Activated B cell treated with CpG ODN at 0.5 μM for 24 hours (primary cell): ENCODE data around the gene ASF1B. TPM values are rescaled to one million over a fixed set of nuclear protein-coding genes. Genes with fewer than 3 reads are reported as not detected.

ENCODE experiments used
- ATAC-seq: fragments of 200-7000 bp; cut with Tn5 transposase; one replicate; pipeline ENCODE4 v1.10.0; 2021; ENCODE audit warnings: low read depth, mild to moderate bottlenecking, moderate library complexity
- CTCF ChIA-PET: fragments of 350-600 bp; sonication (Branson Sonifier 250); formaldehyde crosslinking; loops from one replicate; lab custom pipeline; 2021; ENCODE audit warnings: antibody characterized with exemption; lab: Charles Lee
- POLR2A ChIA-PET: fragments of 350-600 bp; sonication (Branson Sonifier 250); formaldehyde crosslinking; loops from one replicate; lab custom pipeline; 2021; ENCODE audit warnings: antibody characterized with exemption; lab: Charles Lee
- DNase-seq: peaks from one replicate; pipeline ENCODE4 v3.0.0; 2022
- H3K27ac Mint-ChIP-seq: one replicate; pipeline ENCODE4 v1.8.0; 2020; ENCODE audit warnings: mixed read lengths
- H3K27me3 Mint-ChIP-seq: one replicate; pipeline ENCODE4 v1.8.0; 2021; ENCODE audit warnings: mixed read lengths
- H3K36me3 Mint-ChIP-seq: one replicate; pipeline ENCODE4 v1.8.0; 2021; ENCODE audit warnings: low read depth, mixed read lengths
- H3K4me1 Mint-ChIP-seq: one replicate; pipeline ENCODE4 v1.8.0; 2021; ENCODE audit warnings: mixed read lengths
- H3K4me3 Mint-ChIP-seq: one replicate; pipeline ENCODE4 v1.8.0; 2020; ENCODE audit warnings: mild to moderate bottlenecking, mixed read lengths
- H3K9me3 Mint-ChIP-seq: one replicate; pipeline ENCODE4 v1.8.0; 2020; ENCODE audit warnings: mixed read lengths
- CTCF ChIP-seq: fragments of 200-600 bp; IDR thresholded peaks from one replicate; pipeline ENCODE4 v1.8.0; 2022; ENCODE audit warnings: antibody characterized with exemption, mild to moderate bottlenecking
- intact Hi-C: fragments of 100-400 bp; cut with micrococcal nuclease; formaldehyde crosslinking; loops from one replicate; pipeline ENCODE4 v1.15.1; 2024
- total RNA-seq: library from RNA; stranded (reverse); gene quantifications from 2 replicates; pipeline ENCODE4 v1.2.3, GENCODE V29; 2022

ASF1B gene
- total RNA-seq, 1 donor from 2014 or later: 3.7 TPM

DNA sequence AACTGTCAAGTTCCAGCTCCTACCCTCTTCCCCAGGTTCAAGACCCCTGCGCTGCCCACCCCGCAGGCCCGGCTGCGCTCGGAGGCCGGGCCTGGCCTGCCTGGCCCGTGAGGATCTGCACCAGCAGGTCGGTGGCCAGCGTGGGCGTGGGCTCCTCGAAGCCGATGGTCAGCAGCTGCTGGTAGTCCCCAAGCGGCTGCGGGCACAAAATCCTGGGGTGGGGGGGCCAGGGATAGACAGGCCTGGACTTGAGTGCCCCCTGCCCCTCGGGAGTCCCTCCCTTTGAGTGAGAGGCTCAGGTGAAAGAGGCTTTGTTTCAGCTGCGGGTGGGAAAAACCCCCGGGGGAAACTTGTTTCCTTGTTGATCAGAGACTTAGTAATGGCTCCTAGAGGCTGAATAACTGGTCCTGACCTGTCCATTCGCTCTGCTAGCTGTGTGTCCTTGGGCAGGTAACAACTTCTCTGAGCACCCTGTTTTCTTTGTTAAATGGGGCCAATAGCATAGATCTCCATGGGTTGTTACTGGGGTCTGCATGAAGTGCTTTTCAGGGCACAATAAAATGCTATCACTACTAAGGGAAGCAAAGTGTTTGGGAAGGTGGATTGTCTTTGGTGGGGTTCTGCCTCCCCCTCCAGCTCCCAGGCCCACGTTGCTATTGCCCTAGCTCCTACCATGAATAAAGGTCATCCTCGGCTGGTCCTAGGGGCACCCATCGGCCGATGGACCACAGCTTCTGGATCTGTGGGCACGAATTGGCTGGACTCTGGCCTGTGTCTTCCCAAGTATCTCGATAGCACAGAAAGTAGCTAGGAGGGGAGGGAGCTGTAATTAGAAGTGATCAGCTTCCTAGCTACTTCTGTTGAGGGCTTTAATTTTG is 54.4 kb downstream of the ASF1B start:
- DNase-seq (no peak), ATAC-seq (no peak)
- Mint-ChIP-seq H3K27ac (peak overlapping the region; percentile 95), H3K9me3 (no peaks in the 10 kb centered on the region), H3K27me3 (no peaks in the 10 kb centered on the region), H3K4me3 (peak overlapping the region; percentile 94), H3K36me3 (peaks cover 6% of the 10 kb centered on the region), H3K4me1 (peaks cover 17% of the 10 kb centered on the region)
- POLR2A ChIA-PET: interaction anchor here (0.6 to 2.7 kb wide), 12 partner anchors 8 to 1141 kb away, joined by 3 to 15 read pairs (median 6); partner anchors contain the start of genes ASF1B, IL27RA, MISP3 and PRKACA
- intact Hi-C loops: loop anchor here (1.0 to 2.0 kb wide), 5 partner anchors 8 to 931 kb away; partner anchors contain the start of genes ASF1B, C19orf53, IER2 and RFX1
- TF ChIP-seq CTCF: no peak
- CTCF ChIA-PET: interaction anchor here (0.8 to 1.3 kb wide), 5 partner anchors 8 to 176 kb away, joined by 3 to 4 read pairs (median 4); partner anchors contain the start of genes ASF1B, BRME1 and CC2D1A

DNA sequence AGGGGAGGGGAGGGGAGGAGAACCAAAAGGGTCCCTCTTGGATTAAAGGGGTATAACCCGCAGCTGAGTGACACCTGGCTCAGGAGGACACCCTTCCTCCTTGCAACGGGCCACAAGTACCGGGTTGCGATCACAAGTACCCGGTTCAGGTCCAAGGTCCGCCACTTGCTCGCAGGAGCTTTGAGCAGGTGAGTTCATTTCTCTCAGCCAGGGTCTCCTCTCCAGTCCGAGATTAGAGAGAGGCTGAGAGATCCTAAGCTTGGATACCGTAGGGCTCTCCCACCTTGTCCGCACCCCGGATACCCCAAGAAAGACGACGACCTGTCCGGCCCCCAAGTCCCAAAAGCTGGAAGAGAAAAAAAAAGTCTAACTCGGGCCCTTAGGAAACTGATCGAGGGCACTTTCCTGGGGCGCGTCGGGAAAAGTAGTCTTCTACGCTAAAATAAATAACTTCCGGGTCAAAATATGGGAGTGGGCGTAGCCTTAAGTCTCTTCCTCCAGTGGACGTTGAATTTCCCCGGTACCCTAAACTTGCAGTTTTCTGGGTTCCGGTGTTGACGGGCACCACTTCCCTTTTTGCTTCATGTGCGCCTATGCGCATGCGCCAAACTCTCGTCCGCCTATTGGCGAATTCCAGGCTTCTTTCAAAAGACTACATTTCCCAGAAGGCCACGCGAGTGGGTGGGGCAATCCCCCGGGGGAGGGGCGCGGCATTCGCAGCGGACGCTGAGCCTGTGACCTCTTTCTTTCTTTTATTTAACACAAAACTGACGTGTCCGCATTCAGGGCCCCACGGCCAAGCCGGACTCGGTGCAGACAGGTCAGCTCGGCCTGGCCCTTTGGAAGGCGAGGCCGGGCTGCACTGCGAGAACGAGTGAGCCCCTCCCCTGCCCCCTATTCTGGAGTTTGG is 55.2 kb downstream of the ASF1B start:
- peak overlapping the region; percentile 95 for H3K27ac Mint-ChIP-seq
- peak; percentile 91 for ATAC-seq
- no peaks in the 10 kb centered on the region for H3K9me3 Mint-ChIP-seq
- no peaks in the 10 kb centered on the region for H3K27me3 Mint-ChIP-seq
- peaks cover 17% of the 10 kb centered on the region for H3K4me1 Mint-ChIP-seq
- DNase-seq: peak; percentile 98
- CTCF ChIA-PET: interaction anchor here (0.8 to 1.3 kb wide), 3 partner anchors 9 to 175 kb away, joined by 3 to 4 read pairs (median 3); partner anchors contain the start of genes ASF1B, BRME1 and CC2D1A
- TF ChIP-seq CTCF: no peak
- peaks cover 5% of the 10 kb centered on the region for H3K36me3 Mint-ChIP-seq
- intact Hi-C loops: loop anchor here (1.0 to 2.0 kb wide), 5 partner anchors 9 to 930 kb away; partner anchors contain the start of genes ASF1B, C19orf53, IER2 and RFX1
- POLR2A ChIA-PET: interaction anchor here (0.6 to 2.7 kb wide), 15 partner anchors 8 to 1140 kb away, joined by 3 to 15 read pairs (median 5); partner anchors contain the start of genes ASF1B, DCAF15, IL27RA and MISP3
- peak overlapping the region; percentile 94 for H3K4me3 Mint-ChIP-seq

DNA sequence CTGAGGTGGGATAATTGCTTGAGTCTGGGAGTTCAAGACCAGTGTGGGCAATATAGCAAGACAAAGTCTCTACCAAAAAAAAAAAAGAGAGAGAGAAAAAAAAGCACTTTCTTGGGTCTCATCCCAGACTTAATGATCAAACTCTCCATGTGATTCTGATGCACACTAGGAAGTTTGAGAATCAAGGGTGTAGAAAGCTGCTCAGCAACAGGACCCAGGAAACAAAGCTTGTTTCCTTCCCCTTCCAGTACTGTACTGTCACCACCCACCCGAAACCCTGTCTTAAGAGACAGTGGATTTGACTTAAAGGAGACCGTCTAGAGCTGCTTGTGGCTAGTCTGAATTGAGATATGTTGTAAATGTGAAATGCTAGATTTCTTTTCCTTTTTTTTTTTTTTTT is 58.0 kb downstream of the ASF1B start:
- intact Hi-C loops: loop anchor here (10.0 kb wide), 1 partner anchor 396 kb away; the partner anchor contains the start of gene PTGER1
- CTCF ChIA-PET: no interaction called here
- no peak for DNase-seq
- no peaks in the 10 kb centered on the region for H3K9me3 Mint-ChIP-seq
- peak overlapping the region; percentile 2 for H3K4me3 Mint-ChIP-seq
- peaks cover 5% of the 10 kb centered on the region for H3K36me3 Mint-ChIP-seq
- no peaks in the 10 kb centered on the region for H3K27me3 Mint-ChIP-seq
- no peak for TF ChIP-seq CTCF
- POLR2A ChIA-PET: interaction anchor here (0.7 kb wide), 1 partner anchor 297 kb away, joined by 7 read pairs; no protein-coding TSS in a partner anchor
- no peak overlapping the region for H3K27ac Mint-ChIP-seq
- no peak for ATAC-seq
- peaks cover 34% of the 10 kb centered on the region for H3K4me1 Mint-ChIP-seq

DNA sequence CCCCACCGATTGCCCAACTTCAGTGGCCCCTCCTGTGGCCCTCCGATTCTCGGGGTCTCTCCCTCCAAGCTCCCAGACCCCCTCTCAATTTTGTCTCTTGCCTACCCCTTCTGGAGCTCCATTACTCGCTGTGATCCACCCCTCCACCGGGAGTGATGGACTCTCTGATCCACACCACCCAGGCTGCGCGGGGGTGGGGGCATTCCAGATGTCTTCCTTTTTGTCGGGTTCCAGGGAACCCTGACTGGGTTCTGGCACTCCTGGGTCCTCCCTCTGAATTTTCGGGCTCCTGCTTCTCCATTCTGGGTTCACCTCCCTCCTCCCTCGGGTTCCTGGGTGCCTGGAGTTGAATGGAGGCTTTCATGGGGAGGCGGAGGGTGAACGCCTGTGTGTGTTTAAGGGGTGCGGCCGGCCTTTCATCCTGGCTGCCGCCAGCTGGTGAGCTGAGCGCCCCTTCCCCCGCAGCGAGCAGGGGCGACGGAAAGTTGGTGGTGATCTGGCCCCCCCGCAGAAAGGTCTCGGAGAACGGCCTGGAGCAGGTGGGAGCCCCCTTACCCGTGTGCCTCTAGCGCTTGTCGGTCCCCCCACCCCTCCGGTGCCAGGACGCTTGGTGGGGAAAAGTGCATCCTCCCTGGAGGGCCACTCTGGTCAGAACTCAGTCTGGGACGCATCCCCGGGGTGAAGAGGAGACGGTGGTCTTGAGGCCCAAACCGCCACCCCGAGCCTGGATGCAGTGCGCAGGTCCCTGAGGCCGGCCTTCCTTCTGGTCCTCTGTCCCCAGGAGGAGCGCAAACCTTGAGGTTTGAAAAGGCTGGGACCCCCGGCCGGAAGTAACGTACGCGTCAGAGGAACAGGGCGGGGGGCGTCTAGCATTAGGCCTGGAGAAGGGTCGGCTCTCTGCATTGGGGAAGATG is 62.2 kb downstream of the ASF1B start:
- Mint-ChIP-seq H3K4me3 (peak overlapping the region; percentile 86), H3K4me1 (peaks cover 19% of the 10 kb centered on the region), H3K9me3 (no peaks in the 10 kb centered on the region), H3K36me3 (no peaks in the 10 kb centered on the region), H3K27ac (peak overlapping the region; percentile 77), H3K27me3 (no peaks in the 10 kb centered on the region)
- no peak for TF ChIP-seq CTCF
- ChIA-PET POLR2A (interaction anchor here (0.6 to 3.1 kb wide), 6 partner anchors 7 to 602 kb away, joined by 3 to 11 read pairs (median 6); partner anchors contain the start of genes DCAF15 and IL27RA), CTCF (interaction anchor here (0.6 to 4.8 kb wide), 10 partner anchors 8 to 343 kb away, joined by 3 to 42 read pairs (median 4); partner anchors contain the start of gene ASF1B)
- intact Hi-C loops: loop anchor here (1.0 to 10.0 kb wide), 6 partner anchors 17 to 401 kb away; partner anchors contain the start of genes ASF1B and PTGER1
- ATAC-seq (no peak), DNase-seq (no peak)
